K562 (cell line): ENCODE data around the gene ISYNA1. TPM values are rescaled to one million over a fixed set of nuclear protein-coding genes. Genes with fewer than 3 reads are reported as not detected.
A peak's percentile ranks its signal among the peaks of the same experiment; 100 is the strongest.

ENCODE experiments used
- ATAC-seq: fragments of 200-7000 bp; cut with Tn5 transposase; 3 replicates; pipeline ENCODE4 v1.9.1; 2020; ENCODE audit warnings: moderate library complexity
- BruUV-seq: library from RNA; stranded (reverse); fragments of 400-500 nt; replicated peaks from 2 replicates; lab custom pipeline; 2021; lab: Mats Ljungman, UMichigan
- CTCF ChIA-PET: fragments of 300-600 bp; formaldehyde crosslinking; extraction: SDS; loops from one replicate; lab custom pipeline; 2021; ENCODE audit warnings: low intra/inter-chr PET ratio; lab: Yijun Ruan, JAX
- POLR2A ChIA-PET: fragments of 300-600, 350-650 bp; sonication (Branson Sonifier 250); formaldehyde crosslinking; extraction: SDS; loops from one replicate; lab custom pipeline; 2021; ENCODE audit warnings: antibody characterized with exemption, inconsistent platforms; lab: Yijun Ruan, JAX
- DNase-seq, 4 experiments: peaks; one replicate each; pipeline versions ENCODE4 v3.0.0 to v3.0.0-alpha.2; 2011 to 2018; ENCODE audit warnings: low spot score in 3 of 4, mixed read lengths in 3 of 4; ENCODE audit errors: extremely low read depth in 1 of 4
- FAIRE-seq: peaks from 2 replicates; lab custom pipeline; 2011; peaks lifted over from hg19 to GRCh38; lab: Jason Lieb, UNC
- H2AFZ ChIP-seq: 2 replicates; pipeline ENCODE4 v1.6.0; 2011; ENCODE audit warnings: low read depth, low read length, control low read depth, inconsistent platforms
- H3K27ac ChIP-seq: fragments of 200-600 bp; 3 replicates; pipeline ENCODE4 v1.8.0; 2011; ENCODE audit warnings: low read depth, mild to moderate bottlenecking, control low read depth, inconsistent platforms, low read length, moderate library complexity, mixed read lengths; ENCODE audit errors: extremely low read depth
- H3K27me3 ChIP-seq, 2 experiments: fragments of 300-600 bp in 1 of 2; 2 replicates in 1 of 2; 3 replicates in 1 of 2; pipeline versions ENCODE4 v1.6.0 to v1.8.0; 2011; ENCODE audit warnings: inconsistent platforms in 2 of 2, low read length in 2 of 2, mild to moderate bottlenecking in 1 of 2, mixed read lengths in 1 of 2, moderate library complexity in 1 of 2; ENCODE audit not compliant: control insufficient read depth in 2 of 2, insufficient read depth in 2 of 2
- H3K36me3 ChIP-seq: fragments of 300-600 bp; 3 replicates; pipeline ENCODE4 v1.8.0; 2011; ENCODE audit warnings: mild to moderate bottlenecking, low read length, inconsistent platforms; ENCODE audit not compliant: control insufficient read depth, insufficient read depth
- H3K4me1 ChIP-seq, 2 experiments: fragments of 200-600 bp in 1 of 2; replicated peaks in 1 of 2; 2 replicates in 1 of 2; 3 replicates in 1 of 2; pipeline versions ENCODE4 v1.5.1 to v1.8.0; 2011; ENCODE audit warnings: inconsistent platforms in 2 of 2, low read length in 2 of 2, mild to moderate bottlenecking in 1 of 2, mixed read lengths in 1 of 2, moderate library complexity in 1 of 2; ENCODE audit not compliant: control insufficient read depth in 2 of 2, insufficient read depth in 2 of 2
- H3K4me2 ChIP-seq: 2 replicates; pipeline ENCODE4 v1.6.1; 2011; ENCODE audit warnings: low read length, control low read depth, inconsistent platforms, mixed read lengths; ENCODE audit not compliant: insufficient read depth
- H3K4me3 ChIP-seq: fragments of 200-600 bp; sonication (generic), shearing (Covaris generic); 2 replicates; pipeline ENCODE4 v1.5.1; 2016; ENCODE audit warnings: control low read depth, inconsistent platforms
- H3K79me2 ChIP-seq: fragments of 200-600 bp; 3 replicates; pipeline ENCODE4 v1.8.0; 2011; ENCODE audit warnings: low read length, inconsistent platforms; ENCODE audit not compliant: control insufficient read depth, insufficient read depth
- H3K9ac ChIP-seq, 2 experiments: 2 replicates each; pipeline versions ENCODE4 v1.6.0 to v1.6.1; 2011; ENCODE audit warnings: low read depth in 2 of 2, low read length in 2 of 2, control low read depth in 1 of 2, inconsistent platforms in 1 of 2, mild to moderate bottlenecking in 1 of 2, mixed read lengths in 1 of 2; ENCODE audit not compliant: insufficient read depth in 1 of 2
- H3K9me1 ChIP-seq: one replicate; pipeline ENCODE4 v1.6.0; 2011; ENCODE audit warnings: inconsistent platforms, mild to moderate bottlenecking, low read length, moderate library complexity; ENCODE audit not compliant: control insufficient read depth, insufficient read depth
- H3K9me3 ChIP-seq: replicated peaks from 2 replicates; pipeline ENCODE4 v1.5.1; 2011; ENCODE audit warnings: low read depth, low read length, inconsistent platforms; ENCODE audit not compliant: control insufficient read depth, insufficient read depth
- H4K20me1 ChIP-seq: replicated peaks from 2 replicates; pipeline ENCODE4 v1.6.1; 2011; ENCODE audit warnings: low read length, inconsistent platforms, mixed read lengths; ENCODE audit not compliant: control insufficient read depth, insufficient read depth
- FOSL1 ChIP-seq: fragments of 200-800 bp; sonication (Bioruptor generic); conservative IDR thresholded peaks from 2 replicates; pipeline ENCODE4 v1.6.1; 2016; ENCODE audit warnings: missing genetic modification characterization, missing compliant biosample characterization
- MAFG ChIP-seq: fragments of 450-650 bp; conservative IDR thresholded peaks from 2 replicates; pipeline ENCODE4 v1.6.1; 2016; ENCODE audit warnings: missing genetic modification characterization, missing compliant biosample characterization
- MEF2A ChIP-seq: IDR thresholded peaks from 2 replicates; pipeline ENCODE4 v1.6.1; 2011; ENCODE audit warnings: low read depth, mild to moderate bottlenecking, low read length, moderate library complexity; ENCODE audit not compliant: control insufficient read depth
- POLR2G ChIP-seq: fragments of 200-400 bp; formaldehyde crosslinking; IDR thresholded peaks from 2 replicates; pipeline ENCODE4 v1.6.1; 2017; ENCODE audit warnings: low read depth, mild to moderate bottlenecking, antibody characterized with exemption, low read length, moderate library complexity
- SREBF1 ChIP-seq: fragments of 150-350 bp; IDR thresholded peaks from 2 replicates; pipeline ENCODE4 v1.6.1; 2014; ENCODE audit warnings: antibody characterized with exemption, low read depth, low read length, borderline replicate concordance
- TAF1 ChIP-seq: IDR thresholded peaks from 2 replicates; pipeline ENCODE4 v1.6.1; 2011; ENCODE audit warnings: mild to moderate bottlenecking, low read length, moderate library complexity; ENCODE audit not compliant: insufficient read depth, control insufficient read depth, severe bottlenecking; ENCODE audit errors: extremely low read depth
- ZNF644 ChIP-seq: fragments of 200-800 bp; sonication (Bioruptor generic); IDR thresholded peaks from 2 replicates; pipeline ENCODE4 v1.6.1; 2016; ENCODE audit warnings: low read depth, missing genetic modification characterization, missing compliant biosample characterization
- ZSCAN29 ChIP-seq: fragments of 450-650 bp; IDR thresholded peaks from 2 replicates; pipeline ENCODE4 v1.6.1; 2017
- WGBS: fragments of 100-300 bp; shearing (Covaris generic); methylation state at CpG from one replicate; pipeline ENCODE4 v1.1.6; 2016; ENCODE audit warnings: low coverage, mixed read lengths; ENCODE audit not compliant: insufficient coverage; ENCODE audit errors: missing lambda C conversion rate; 5-methylcytosine and 5-hydroxymethylcytosine counted together
- in situ Hi-C: fragments of 300-500 bp; cut with MboI; formaldehyde crosslinking; loops from 4 replicates; pipeline ENCODE4 v1.15.0; 2018; ENCODE audit warnings: inconsistent platforms, mixed read lengths
- intact Hi-C: fragments of 100-400 bp; cut with micrococcal nuclease; formaldehyde crosslinking; loops from 2 replicates; pipeline ENCODE4 v1.14.2; 2022
- polyA plus RNA-seq, 8 experiments: library from polyadenylated mRNA; depleted of rRNA in 4 of 8; stranded (reverse) in 5 of 8; unstranded in 3 of 8; fragments of >200 nt; fragmentation: Nextera tagmentation in 2 of 8; fragmentation: Illumina TruSeq in 1 of 8; extraction: Ambion mirVana in 2 of 8; extraction: Trizol in 1 of 8; gene quantifications; 2 replicates each; pipeline versions ENCODE4 v1.2.1 to v1.2.3, GENCODE V29; 2011 to 2014; ENCODE audit warnings: inconsistent platforms in 1 of 8, missing spikeins in 1 of 8
- total RNA-seq, 7 experiments: library from RNA; depleted of rRNA in 6 of 7; stranded (reverse); fragments of >200 nt in 6 of 7; fragmentation: Illumina TruSeq in 2 of 7; extraction: Trizol in 2 of 7; gene quantifications; 2 replicates each; pipeline versions ENCODE4 v1.2.1 to v1.2.3, GENCODE V29; 2011 to 2021; ENCODE audit warnings: low replicate concordance in 1 of 7
- TF ChIP-seq, protein P1 (sequence below), 2 experiments: fragments of 450-650 bp in 1 of 2; IDR thresholded peaks; 2 replicates each; pipeline ENCODE4 v1.6.1; 2011 to 2017; ENCODE audit warnings: low read depth in 2 of 2, antibody characterized with exemption in 1 of 2, borderline replicate concordance in 1 of 2, low read length in 1 of 2, mild to moderate bottlenecking in 1 of 2, mixed read lengths in 1 of 2; ENCODE audit not compliant: control insufficient read depth in 1 of 2

The ISYNA1 gene
- total and polyA plus RNA-seq, 9 of the 15 experiments (the other 6 are each of a cell fraction or from before 2014, with no cell fraction given) = 21.8 to 460 (median 93.2) TPM

DNA sequence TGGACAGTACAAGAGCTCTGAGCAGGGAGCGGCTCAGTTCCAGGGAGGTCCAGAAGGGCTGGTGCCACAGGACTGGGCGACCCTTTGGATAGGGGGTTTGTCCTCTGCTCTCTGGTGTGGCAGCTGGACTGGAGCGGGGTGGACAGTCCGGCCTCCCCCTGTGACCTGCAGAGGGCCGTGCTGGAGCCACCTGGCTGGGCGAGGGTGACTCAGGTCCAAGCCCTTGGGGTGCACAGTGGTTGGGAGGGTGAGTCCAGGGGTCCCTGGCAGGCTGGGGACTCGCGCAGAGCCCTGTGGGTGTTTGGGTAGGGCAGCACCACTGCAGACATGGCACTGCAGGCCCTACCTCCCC lies 11.5 kb downstream of the ISYNA1 start:
- DNase-seq (no peak), ATAC-seq (no peak), FAIRE-seq (no peak)
- H3K9ac ChIP-seq = peak overlapping the region in 1 of 2 experiments; percentile 68; a peak in 2 of 4 replicates
- in situ Hi-C loops (no loop called here), intact Hi-C loops (no loop called here)
- WGBS = 88% methylated on average over 5 of the region's 8 CpGs
- CTCF ChIA-PET = interaction anchor here (0.5 kb wide), 1 partner anchor 11 kb away, joined by 3 read pairs; no protein-coding TSS in a partner anchor
- H3K9me3 ChIP-seq = no peaks in the 10 kb centered on the region
- H3K27me3 ChIP-seq = no peaks in the 10 kb centered on the region
- TF ChIP-seq MAFG (tag) = no peak
- peak; percentile 43; the same call in 1 of the 2 replicates for TF ChIP-seq POLR2G
- no peak overlapping the region for H2AFZ ChIP-seq
- H3K4me1 ChIP-seq = peaks cover 29 to 98% of the 10 kb centered on the region in 2 experiments
- no peak overlapping the region for H3K4me3 ChIP-seq
- H3K9me1 ChIP-seq = no peaks in the 10 kb centered on the region
- H3K27ac ChIP-seq = peak overlapping the region; percentile 28; the same call in 1 of the 3 replicates
- BruUV-seq = no TSS peak
- peaks cover 76% of the 10 kb centered on the region for H3K79me2 ChIP-seq
- H3K4me2 ChIP-seq = no peak overlapping the region
- peaks cover 16% of the 10 kb centered on the region for H4K20me1 ChIP-seq
- H3K36me3 ChIP-seq = peaks cover 72% of the 10 kb centered on the region; the same call in 2 of the 3 replicates
- POLR2A ChIA-PET = no interaction called here

DNA sequence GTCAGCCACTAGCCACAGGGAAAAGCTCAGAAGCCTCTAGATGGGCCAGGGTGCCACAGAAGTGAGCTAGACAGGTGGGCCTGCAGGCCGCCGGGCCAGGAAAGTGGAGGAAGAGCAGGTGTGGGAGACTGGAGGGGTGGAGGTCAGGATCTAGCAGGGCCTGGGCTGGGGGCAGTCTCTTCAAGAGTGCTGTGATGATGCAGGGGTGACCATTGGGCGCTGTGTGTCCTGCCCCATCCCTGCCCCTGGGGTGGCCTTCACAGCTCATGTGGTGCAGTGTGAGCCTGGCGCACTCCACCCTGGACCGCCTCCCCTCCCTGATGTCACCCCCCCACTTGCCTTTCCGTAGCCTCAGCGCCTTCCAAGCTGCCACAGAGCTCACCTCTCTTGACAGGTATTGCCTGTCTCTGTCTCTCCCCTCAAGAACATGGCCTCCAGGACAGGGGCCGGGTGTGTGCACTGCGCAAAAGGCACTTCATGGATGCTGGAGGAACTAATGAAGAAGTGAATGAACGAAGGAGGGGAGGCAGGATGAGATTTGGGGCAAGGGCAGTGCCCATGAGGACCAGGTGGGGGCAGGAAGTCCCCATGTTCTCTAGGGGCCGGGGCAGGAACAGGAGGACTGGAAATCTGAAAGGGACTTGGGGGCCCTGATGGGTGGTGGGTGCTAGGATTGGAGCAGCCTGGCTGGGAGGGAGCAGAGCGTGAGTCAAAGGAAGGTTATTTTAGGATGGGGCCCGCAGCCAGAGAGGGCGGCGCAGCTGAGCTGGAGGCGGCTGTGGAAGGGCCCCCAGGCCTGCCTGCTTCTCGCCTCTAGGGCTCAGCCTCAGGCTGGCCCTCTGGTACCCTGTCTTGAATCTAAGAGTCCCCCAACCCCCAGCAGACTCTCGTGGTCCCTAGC lies 12.2 kb downstream of the ISYNA1 start:
- DNase-seq = peak in 1 of 4 experiments; percentile 45
- H3K4me3 ChIP-seq = no peak overlapping the region
- no TSS peak for BruUV-seq
- 63% methylated on average over 14 of the region's 18 CpGs for WGBS
- in situ Hi-C loops = no loop called here
- ChIA-PET CTCF (no interaction called here), POLR2A (interaction anchor here (0.6 to 1.0 kb wide), 4 partner anchors 8 to 146 kb away, joined by 3 to 5 read pairs (median 4); no protein-coding TSS in a partner anchor)
- no peak for ATAC-seq
- H3K4me1 ChIP-seq = peaks cover 35 to 98% of the 10 kb centered on the region in 2 experiments
- peaks cover 68% of the 10 kb centered on the region; the same call in 2 of the 3 replicates for H3K36me3 ChIP-seq
- FAIRE-seq = no peak
- H4K20me1 ChIP-seq = peaks cover 22% of the 10 kb centered on the region
- intact Hi-C loops = no loop called here
- H3K27me3 ChIP-seq = no peaks in the 10 kb centered on the region
- H3K4me2 ChIP-seq = no peak overlapping the region
- no peaks in the 10 kb centered on the region for H3K9me1 ChIP-seq
- H2AFZ ChIP-seq = no peak overlapping the region
- H3K79me2 ChIP-seq = peaks cover 80% of the 10 kb centered on the region
- peak overlapping the region in 1 of 2 experiments; percentile 68; a peak in 2 of 4 replicates for H3K9ac ChIP-seq
- H3K9me3 ChIP-seq = no peaks in the 10 kb centered on the region
- H3K27ac ChIP-seq = peak overlapping the region; percentile 28; the same call in 1 of the 3 replicates
- peak; percentile 42; the same call in 1 of the 2 replicates for TF ChIP-seq MEF2A
- no peak for TF ChIP-seq TAF1
- TF ChIP-seq ZSCAN29 = no peak
- no peak for TF ChIP-seq FOSL1 (tag)
- TF ChIP-seq, protein P1, sequence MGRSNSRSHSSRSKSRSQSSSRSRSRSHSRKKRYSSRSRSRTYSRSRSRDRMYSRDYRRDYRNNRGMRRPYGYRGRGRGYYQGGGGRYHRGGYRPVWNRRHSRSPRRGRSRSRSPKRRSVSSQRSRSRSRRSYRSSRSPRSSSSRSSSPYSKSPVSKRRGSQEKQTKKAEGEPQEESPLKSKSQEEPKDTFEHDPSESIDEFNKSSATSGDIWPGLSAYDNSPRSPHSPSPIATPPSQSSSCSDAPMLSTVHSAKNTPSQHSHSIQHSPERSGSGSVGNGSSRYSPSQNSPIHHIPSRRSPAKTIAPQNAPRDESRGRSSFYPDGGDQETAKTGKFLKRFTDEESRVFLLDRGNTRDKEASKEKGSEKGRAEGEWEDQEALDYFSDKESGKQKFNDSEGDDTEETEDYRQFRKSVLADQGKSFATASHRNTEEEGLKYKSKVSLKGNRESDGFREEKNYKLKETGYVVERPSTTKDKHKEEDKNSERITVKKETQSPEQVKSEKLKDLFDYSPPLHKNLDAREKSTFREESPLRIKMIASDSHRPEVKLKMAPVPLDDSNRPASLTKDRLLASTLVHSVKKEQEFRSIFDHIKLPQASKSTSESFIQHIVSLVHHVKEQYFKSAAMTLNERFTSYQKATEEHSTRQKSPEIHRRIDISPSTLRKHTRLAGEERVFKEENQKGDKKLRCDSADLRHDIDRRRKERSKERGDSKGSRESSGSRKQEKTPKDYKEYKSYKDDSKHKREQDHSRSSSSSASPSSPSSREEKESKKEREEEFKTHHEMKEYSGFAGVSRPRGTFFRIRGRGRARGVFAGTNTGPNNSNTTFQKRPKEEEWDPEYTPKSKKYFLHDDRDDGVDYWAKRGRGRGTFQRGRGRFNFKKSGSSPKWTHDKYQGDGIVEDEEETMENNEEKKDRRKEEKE (IDR thresholded peaks at IDR 0.05; ENCODE audit: borderline replicate concordance in 1 of 2, control insufficient read depth in 1 of 2, low read depth in 2 of 2, low read length in 1 of 2) = no peak
- TF ChIP-seq ZNF644 (tag) = no peak
- no peak for TF ChIP-seq SREBF1
